SK-N-SH treated with all-trans-retinoic acid at 6 μM for 48 hours (cell line): ENCODE measurements around the gene NPY1R.

ENCODE experiments used
- ARNTL ChIP-seq: fragments of 450-650 bp; formaldehyde crosslinking; IDR thresholded peaks from 2 replicates; pipeline ENCODE4 v1.5.0; 2020; ENCODE audit warnings: low read depth, mild to moderate bottlenecking, moderate library complexity, borderline replicate concordance
- RARB ChIP-seq: fragments of 250-450 bp; sonication (Bioruptor Pico); IDR thresholded peaks from 2 replicates; pipeline ENCODE4 v1.8.0; 2021; ENCODE audit warnings: mild to moderate bottlenecking, moderate library complexity
- ZNF565 ChIP-seq: fragments of 450-650 bp; formaldehyde crosslinking; conservative IDR thresholded peaks from 2 replicates; pipeline ENCODE4 v1.5.0; 2020; ENCODE audit warnings: low read depth, mild to moderate bottlenecking, moderate library complexity
- TF ChIP-seq, protein P1 (sequence below): fragments of 250-450 bp; sonication (Bioruptor Pico); IDR thresholded peaks from 2 replicates; pipeline ENCODE4 v1.5.1; 2021; ENCODE audit warnings: mild to moderate bottlenecking, moderate library complexity
- TF ChIP-seq, protein P2 (sequence below): fragments of 250-450 bp; sonication (Bioruptor Pico); IDR thresholded peaks from 2 replicates; pipeline ENCODE4 v1.8.0; 2020; ENCODE audit warnings: mild to moderate bottlenecking, moderate library complexity, borderline replicate concordance

DNA sequence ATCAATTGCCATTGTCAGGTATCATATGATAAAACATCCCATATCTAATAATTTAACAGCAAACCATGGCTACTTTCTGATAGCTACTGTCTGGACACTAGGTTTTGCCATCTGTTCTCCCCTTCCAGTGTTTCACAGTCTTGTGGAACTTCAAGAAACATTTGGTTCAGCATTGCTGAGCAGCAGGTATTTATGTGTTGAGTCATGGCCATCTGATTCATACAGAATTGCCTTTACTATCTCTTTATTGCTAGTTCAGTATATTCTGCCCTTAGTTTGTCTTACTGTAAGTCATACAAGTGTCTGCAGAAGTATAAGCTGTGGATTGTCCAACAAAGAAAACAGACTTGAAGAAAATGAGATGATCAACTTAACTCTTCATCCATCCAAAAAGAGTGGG is 18.3 kb upstream of the NPY1R start:
- TF ChIP-seq ZNF565 (CRISPR knock-in tag), result no peak
- no peak for TF ChIP-seq ARNTL (CRISPR knock-in tag)
- TF ChIP-seq, protein P1, sequence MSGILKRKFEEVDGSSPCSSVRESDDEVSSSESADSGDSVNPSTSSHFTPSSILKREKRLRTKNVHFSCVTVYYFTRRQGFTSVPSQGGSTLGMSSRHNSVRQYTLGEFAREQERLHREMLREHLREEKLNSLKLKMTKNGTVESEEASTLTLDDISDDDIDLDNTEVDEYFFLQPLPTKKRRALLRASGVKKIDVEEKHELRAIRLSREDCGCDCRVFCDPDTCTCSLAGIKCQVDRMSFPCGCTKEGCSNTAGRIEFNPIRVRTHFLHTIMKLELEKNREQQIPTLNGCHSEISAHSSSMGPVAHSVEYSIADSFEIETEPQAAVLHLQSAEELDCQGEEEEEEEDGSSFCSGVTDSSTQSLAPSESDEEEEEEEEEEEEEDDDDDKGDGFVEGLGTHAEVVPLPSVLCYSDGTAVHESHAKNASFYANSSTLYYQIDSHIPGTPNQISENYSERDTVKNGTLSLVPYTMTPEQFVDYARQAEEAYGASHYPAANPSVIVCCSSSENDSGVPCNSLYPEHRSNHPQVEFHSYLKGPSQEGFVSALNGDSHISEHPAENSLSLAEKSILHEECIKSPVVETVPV (CRISPR knock-in tag), result no peak
- TF ChIP-seq RARB, result no peak
- TF ChIP-seq, protein P2, sequence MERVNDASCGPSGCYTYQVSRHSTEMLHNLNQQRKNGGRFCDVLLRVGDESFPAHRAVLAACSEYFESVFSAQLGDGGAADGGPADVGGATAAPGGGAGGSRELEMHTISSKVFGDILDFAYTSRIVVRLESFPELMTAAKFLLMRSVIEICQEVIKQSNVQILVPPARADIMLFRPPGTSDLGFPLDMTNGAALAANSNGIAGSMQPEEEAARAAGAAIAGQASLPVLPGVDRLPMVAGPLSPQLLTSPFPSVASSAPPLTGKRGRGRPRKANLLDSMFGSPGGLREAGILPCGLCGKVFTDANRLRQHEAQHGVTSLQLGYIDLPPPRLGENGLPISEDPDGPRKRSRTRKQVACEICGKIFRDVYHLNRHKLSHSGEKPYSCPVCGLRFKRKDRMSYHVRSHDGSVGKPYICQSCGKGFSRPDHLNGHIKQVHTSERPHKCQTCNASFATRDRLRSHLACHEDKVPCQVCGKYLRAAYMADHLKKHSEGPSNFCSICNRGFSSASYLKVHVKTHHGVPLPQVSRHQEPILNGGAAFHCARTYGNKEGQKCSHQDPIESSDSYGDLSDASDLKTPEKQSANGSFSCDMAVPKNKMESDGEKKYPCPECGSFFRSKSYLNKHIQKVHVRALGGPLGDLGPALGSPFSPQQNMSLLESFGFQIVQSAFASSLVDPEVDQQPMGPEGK (CRISPR knock-in tag), result no peak
